ENCODE data around the gene SEZ6L.

Gene SEZ6L

DNA sequence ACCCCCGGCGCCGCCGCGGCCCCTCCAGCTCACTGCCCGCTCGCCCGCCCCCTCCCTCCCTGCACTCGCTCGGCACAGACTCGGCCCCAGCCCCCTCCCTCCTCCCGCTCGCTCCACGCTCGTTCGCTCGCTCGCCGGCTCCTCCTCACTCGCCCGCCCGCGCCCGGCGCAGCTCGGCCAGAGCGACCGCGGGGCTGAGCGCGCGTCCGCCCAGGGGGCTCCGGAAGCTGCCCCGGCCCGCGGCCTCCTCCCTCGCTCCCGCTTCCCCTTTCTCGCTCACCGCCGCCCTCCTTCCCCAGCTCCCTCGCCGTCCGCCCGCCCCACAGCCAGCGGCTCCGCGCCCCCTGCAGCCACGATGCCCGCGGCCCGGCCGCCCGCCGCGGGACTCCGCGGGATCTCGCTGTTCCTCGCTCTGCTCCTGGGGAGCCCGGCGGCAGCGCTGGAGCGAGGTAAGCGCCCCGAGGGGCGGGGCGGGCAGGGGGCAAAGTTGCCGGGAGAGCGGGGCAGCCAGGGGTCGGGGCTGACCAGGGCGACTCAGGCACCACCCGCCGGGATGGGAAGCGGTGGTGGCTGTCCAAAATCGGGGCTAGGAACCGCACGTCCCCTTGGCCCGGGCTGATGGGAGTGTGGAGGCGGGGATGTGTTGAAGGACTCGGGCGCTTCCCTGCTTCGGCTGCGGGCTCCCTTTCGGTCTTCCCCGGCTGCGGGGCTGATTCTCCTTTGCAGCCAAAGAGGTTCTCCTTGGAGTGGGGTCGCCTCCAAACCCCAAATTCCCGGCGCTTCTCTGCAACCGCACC is at the start of gene SEZ6L:
Gene SEZ6L (plus strand): TSS at position 148 of the 797 bp plus-strand sequence. CDS start 208 bp downstream, at position 356.
- peak; percentile 49 for DNase-seq

DNA sequence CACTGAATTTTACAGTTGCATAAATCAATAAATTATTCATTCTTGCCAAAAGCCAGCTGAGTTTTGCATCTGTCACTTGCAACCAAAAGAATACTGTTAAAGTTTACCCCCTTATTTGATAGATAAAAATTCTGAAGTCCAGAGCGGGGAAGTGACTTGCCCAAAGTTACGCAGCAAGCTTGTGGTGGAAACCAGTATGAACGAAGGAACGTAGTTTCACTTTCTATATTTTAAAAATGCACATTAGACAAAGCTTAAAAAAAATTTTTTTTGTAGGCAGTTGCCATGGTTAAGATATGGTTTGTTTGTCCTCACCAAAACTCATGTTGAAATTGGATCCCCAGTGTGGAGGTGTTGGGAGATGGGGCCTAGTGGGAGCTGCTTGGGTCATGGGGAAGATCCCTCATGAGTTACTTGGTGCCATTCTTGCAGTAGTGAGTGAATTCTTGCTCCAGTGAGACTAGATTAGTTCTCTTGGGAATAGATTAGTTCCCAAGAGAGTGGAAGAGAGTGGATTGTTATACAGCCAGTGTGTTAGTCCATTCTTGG is 46.3 kb upstream of the SEZ6L start:
- no peak for DNase-seq

DNA sequence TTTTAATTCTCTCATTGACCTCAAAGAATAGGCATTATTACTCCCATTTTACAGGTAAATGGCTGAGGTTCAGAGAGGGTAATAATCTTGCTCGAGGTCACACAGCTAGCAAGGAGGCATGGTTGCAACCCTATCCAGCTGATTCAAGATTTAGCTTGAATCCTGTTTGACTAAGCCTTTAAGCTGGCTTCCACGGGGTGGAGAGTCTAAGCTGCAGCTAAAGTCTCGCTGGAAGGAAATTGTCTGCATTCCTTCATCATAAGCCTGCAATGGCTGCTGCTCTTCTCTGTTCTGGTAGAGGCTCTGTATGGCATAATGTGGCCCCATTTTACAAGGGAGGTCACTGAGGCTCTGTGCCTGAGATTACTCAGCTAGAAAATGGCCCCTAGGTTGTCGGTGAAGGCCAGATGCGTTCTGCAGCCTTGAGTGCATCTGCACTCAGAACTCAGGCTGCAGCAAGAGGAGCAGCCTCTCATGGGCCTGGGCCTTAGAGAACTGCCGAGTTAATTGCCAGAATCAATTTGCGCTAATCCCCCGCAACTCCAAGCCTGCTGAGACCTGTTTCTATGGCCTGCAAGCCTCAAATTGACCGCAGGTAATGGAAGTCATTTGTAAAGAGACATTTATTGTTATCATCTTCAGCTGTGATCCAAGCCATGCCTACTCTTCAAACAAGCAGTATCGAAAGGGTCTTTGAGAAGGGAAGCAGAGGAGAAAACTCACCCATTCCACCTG is 44.1 kb upstream of the SEZ6L start:
- DNase-seq = no peak

DNA sequence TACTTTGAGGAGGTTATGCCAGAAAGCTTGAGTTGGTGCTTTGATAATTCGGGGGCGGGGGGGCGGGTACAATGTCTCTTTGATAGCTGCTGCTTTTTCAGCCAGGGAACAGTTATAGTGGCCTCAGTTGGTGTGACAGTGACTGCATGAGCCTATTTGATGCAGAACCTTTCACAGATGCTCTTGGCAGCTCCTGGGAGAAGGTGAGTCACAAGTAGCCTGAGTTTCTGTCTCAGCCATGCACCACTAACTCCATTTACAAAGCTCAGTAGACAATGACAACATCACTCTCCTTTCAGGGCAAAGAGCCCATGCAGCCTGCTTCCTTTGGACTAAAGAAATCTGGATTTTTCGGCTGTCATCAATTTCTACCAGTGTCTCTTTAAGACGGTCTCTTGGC is 42.1 kb upstream of the SEZ6L start:
- DNase-seq = no peak

DNA sequence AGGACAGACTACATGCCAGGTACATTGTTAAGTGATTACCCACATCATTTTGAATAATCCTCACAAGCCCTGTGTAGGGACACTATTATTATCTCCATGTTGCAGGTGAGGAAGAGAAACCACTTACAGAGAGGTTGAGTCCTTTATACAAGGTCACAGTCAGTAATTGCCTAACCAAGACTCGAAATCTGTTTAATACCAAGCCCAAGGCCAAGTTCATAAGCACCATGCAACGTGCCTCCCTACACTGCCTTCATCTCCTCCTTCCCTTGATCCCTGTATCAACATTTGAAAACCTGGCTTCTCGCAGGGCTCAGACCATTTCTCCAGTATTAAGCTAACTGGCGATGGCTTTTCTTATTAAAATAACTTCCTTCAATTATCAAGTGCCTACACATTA is 41.7 kb upstream of the SEZ6L start:
- no peak for DNase-seq

DNA sequence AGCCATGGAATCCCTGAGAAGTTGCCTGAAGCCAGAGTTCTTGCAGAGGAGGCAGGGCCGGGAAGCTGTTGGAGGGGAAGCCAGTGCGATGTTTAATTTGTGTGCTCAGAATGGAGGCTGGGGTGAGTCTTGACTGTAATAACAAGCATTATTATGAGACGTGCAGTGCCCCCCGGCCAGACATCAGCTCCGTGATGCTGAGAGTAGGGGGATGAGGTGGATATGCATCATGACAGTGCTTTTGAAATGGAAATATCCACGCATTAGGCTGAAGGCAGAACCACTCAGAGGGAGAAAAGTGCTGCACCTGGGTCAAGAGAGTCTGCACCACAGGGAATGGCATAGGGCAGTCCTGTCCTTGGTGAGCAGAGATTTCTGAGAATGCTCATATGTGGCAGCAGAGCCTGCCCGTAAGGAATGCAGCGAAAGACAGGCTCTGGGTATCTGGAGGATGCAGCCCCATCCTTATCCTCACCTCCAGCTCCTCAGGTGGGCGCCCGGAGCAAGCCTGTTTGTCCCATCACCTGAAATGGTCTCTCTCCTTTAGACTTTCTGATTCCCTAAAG is 37.6 kb upstream of the SEZ6L start:
- DNase-seq = no peak

DNA sequence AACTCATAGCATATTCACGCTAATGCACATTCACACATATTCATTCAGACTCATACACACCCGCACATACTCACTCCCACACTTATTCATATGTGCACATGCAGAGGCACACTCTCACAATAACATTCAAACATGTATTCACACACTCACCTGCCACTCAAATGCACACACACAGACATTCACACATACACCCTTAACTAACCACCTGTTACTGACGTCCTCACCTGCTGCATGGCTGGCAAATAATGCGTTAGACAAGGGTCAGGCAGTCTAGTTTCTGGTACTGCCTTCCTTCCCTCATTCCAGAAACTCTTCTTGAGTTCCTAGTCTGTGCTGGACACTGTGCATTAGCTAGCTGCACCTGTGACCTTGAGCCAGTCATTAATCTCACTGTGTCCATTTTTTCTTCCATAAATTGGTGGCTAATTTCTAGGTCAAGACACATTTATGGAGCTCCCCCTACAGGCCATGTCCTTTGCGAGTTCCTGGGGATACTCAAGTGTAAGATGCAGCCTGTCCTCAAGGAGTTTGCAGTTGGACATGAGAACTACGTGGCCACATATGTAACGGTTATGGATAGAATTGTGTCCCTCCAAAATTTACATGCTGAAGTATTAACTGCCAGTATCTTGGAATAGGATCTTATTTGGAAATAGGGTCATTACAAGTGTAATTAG is 34.5 kb upstream of the SEZ6L start:
- DNase-seq = no peak

DNA sequence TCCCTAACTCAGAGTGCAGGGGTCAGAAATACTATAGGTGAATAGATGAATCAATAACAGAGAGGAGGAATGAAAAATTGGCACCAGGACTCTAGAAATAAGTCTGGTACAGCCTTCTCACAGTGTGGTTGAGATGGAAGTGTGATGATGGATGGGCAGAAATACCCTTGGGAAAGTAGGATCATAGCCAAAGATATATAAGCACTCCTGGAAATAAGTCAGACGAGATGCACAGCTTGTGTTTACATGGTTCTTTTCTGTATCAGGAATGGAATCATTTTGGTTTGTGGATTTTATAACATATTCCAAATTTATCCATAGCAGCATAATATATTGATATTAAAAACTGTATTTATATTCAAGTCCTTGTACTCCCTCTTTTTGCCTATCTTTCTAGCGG is 33.5 kb upstream of the SEZ6L start:
- no peak for DNase-seq

DNA sequence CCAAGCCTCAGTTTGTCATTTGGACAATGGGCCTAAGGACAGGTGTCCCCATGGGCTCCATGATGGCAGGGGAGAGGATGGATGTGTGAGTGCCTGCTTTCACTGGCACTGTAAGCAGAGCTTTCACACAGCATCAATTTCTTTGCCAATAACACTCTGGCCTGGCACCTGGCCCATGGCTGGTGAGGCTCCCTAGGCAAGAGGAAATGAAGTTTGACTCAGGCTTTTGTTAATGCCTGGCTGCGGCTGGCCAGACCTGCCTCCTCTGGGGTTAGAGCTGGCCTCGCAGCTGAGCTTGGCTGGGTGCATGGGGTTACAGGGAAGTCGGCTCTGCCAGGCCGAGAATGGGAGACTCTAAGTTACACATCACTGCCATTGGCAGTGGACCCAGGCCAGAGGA is 30.0 kb upstream of the SEZ6L start:
- no peak for DNase-seq

DNA sequence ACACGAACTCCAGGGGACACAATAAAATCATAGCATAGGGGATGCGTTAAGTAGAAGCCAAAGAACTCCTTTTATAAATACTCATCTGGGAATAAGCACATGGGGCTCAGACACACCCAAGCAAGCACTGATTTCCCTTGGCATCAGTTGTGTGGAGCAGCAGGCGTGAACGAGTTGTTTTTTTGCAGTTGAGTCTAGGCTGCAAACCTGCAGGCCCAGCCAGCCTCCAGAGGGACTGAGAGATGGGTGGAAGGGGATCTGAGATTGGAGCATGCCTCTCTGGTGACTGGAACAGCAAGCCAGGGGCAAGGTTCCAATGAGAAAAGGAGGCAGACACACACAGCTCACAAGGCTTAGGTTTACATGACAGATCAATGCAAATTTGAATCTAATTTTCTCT is 27.4 kb upstream of the SEZ6L start:
- DNase-seq = no peak

DNA sequence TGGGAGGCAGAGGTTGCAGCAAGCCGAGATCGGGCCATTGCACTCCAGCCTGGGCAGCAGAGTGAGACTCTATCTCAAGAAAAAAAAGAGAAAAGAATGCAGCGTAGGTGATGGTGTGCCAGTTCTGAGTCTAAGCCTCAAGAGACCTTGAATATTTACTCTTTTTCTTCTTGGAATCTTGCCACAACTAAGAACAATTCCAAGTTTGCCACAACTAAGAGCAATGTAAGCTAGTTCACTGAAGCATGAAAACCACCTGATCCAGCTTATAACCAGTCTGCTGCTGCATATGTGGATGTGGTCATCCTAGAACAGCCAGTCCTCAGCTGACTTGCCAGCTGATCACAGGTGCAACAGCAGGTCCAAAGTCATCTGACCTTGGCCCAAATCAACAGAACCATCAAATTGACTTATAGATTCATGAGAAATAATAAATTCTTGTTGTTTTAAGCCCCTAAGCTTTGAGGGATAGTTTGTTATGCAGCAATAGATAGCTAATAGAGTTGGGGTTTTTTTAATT is 25.4 kb upstream of the SEZ6L start:
- no peak for DNase-seq

DNA sequence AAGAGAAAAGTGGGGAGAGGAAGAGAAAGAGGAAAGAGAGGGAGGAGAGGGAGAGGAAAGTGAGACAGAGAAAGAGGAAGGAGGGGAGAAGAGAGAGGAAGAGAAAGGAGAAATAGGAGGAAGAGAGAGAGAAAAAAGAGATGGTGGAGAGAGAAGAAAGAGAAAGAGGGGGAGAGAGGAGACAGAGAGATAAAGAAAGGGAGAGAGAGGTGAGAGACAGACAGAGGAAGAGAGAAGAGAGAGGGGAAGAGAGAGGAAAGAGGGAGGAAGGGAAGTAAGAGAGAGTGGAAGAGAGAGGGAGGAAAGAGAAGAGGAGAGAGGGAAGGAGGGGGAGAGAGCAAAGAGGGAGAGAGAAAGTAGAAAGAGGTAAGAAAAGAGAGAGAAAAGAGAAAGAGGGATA is 9.4 kb upstream of the SEZ6L start:
- DNase-seq = no peak

DNA sequence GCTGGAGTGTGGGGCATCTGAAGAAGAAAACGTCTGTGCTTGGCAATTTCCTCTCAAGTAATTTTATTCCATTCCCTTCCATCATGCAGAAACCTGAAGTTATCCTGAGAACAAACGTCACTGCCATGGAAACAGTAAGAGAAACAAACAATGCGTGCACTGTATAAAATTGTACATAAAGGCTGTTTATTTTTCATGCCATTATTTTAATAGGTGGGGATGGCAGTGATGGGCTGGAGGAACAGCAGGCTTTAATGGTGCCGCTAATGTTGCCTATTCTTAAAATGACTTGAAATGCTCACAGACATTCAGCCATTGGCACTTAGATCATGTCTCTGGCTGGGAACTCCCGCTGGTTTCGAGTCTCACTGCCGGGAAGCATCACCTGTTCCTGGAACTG is 7.5 kb upstream of the SEZ6L start:
- no peak for DNase-seq

DNA sequence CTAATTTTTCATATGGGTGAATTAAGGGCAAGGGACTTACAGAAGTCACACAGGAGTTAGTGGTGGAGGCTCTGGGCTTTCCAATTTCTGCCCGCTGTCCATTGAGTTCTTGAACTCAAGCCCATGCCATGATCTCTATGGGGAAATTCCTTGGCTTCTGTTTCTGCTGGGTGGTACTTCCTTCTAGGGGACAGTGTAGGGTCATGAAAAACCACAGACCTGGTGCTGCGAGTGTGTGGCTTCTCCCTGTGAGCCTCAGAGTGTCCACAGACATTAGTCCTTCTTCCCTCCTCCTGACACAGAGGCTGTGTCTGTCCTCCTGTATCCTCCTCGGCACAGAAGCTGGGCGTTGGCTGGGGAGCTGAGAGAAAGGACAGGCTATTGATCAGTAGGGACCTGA is 6.3 kb upstream of the SEZ6L start:
- no peak for DNase-seq

DNA sequence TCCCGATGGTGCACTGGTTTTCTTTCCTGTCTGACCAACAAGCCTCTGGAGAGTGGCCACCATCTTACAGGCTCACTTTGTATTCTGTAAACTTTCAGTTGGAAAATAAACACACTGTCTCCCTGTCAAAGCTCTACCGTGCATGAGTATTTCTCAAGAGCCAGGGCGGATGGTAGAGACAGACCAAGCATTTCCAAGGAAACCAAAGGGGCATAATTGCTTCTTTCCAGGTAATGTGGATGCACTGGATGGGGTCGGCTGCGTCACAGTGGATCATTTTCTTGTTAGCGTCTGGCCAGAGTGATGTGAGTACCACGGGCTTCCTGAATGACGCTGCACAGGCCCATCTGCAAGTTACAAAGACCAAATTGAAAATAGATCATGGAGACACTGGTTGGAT is 5.1 kb upstream of the SEZ6L start:
- no peak for DNase-seq

DNA sequence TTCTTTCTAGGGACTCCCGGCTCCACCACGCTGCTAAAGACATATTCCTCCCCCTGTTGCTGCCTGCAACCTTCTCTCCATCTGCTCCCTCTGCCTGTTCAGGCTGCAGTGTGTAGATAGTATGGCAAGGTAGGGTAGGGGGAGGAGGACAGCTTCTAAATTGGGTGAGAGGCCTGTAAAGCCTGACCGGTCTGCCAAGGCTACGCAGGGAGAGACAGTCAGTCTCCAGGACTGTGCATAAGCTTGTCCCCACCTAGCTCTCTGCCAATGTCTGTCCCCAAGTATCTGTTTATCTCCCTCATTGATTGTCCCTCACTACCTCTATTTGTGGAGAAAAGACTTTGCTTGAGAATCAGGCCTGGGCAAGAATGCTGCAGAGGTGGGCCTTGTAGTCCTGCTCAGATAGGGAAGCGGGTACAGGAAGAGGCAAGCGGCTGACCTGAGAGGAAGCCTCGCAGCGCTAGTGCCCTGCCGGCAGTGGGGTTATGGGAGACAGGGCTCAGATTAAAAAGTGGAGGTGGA is 871 bp upstream of the SEZ6L start:
- DNase-seq = no peak

DNA sequence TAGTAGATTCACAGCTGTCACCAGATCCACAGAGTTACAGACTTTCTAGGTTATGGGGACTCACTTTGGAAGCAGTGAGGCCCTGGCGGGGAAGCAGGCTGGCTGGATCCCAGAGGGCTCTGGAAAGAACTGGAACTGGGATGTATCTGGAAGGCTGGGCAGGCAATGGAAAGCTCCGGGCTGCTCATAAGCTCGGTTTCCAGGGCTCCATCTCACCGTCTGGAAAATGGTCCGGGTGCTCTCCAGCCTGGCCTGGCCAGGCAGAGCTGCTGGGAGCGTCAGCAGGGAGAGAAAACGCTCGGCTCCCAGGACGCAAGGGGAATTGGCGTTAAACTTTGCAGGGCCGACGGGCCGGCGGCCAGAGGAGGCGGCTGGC is 335 bp upstream of the SEZ6L start:
- DNase-seq = peak; percentile 39

DNA sequence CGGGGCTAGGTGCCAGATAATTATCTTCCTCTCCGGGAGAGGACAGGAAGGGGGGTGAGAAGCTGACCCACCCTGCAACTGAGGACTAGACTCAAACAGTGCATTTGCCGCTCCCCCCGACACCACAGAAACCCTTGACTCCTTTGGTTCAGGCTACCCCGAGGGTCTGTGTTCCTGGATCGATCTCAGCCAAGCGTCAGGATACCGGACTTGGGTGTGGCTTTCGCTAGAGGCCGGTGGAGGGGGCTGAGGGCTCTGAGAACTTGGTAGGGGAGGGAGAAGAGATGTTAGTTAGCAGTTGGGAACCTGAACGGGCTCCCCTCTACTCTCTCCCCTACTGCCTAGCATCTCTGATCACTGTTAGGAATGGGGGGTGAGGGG is 840 bp downstream of the SEZ6L start:
- DNase-seq = no peak

DNA sequence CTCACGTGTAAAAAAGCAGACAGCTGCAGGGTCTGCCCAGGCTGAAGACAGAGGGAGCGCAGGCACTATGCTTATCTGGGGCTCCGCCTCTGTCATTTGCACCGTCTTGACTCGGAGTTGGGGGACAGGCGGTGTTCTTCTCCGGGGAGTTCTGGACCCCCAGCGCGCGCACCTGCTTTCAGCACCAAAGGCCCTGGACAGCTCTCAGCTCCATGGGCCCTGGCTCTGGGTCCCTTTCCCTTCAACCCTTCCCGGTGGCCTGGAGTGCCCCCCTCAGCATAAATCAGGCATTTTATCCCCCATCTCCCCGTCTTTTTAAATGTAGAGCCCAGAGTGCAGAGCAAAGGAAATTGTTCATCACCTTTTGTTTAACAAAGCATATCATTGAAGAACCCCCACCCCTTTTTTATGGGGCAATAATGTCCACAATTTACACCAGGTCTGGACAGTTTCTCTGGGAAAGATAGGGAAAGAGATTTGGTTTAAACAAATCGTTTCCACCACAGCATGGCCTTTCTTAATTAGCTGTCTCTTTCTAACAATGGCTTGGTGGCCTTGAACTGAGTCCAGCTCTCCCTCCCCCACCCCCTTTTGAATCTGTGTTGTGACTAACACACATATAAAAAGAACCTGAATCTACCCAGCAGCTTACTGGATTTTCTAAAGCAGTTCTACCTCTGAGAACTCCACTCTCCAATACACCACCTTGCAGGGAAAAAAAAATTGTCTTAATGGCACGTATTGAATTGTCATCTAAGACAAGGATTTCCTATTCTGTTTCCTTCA is 1.7 kb downstream of the SEZ6L start:
- peak; percentile 37 for DNase-seq

DNA sequence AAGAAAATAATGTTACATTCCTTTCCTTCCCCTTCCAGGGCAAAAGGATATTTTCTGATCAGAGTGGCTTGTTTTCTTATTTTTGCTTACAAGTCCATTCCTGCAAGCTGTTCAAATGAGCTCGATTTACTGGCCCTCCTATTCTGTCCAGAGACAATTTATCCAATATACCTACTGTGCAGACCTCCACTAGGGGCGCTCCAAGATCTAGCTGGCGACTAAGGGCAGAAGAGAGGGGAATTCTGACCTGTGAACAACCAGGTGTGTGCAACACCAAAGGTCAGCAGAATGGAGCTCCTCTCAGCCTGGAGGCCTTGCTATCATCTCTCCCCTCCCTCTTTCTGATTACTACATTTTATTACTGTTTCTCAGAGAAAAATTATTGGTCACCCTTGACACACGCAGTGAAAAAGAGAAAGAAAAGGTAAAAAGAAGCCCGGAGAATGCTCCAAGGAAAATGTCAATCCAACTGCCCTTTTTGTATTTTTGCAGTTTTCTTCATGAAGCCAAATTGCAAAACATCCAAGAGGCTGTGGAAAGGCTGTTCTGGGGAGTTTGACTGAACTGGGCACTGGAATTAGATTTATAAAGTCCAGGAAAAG is 3.2 kb downstream of the SEZ6L start:
- DNase-seq = no peak

DNA sequence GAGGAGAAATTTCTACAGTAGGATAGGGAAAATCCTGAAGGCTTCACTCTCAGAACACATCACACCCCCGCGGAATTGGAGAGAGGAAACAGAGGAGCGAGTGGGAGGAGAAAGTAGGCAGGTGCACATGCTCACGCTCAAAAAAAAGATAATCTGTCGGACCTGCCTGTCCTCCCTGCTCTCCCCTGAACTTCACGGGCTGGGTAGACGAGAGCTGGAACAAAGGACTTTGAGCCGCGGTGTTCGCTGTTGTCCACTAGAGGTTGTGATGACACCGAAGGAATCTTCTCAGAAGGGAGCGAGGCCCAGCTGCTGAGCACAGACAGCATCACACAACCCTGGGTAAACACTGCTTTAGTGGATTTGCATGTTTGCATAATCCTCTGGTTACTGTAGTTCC is 5.0 kb downstream of the SEZ6L start:
- no peak for DNase-seq

DNA sequence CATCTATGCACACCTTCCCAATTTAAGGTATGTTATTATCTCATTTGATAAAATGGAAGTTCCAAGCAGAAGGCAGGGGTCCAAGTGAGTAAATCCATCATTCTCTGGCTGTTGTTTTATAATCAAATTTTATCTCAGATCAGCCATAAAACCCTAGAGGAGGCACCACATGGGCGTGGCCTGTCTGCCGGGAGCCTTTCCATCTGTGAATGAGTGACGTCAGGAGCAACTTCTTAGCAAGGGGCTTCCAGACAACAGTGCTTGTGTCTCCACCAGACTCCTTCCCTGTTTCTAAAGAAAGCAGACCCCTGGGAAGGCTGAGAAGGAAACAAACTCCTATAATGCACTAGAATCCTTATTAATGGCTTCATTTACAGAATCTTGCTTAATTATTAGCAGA is 13.5 kb downstream of the SEZ6L start:
- DNase-seq = no peak
